GM12892 (cell line): Measurements from ENCODE around the gene LRRFIP2.
"Not testable (repeated sequence)": the region's sequence is repeated elsewhere in the genome, so short reads cannot be mapped to it uniquely, and the experiment has no call there.

Experiments used
- POLR2A ChIP-seq: IDR thresholded peaks from 2 replicates; pipeline ENCODE4 v1.6.1; 2011; ENCODE audit warnings: low read depth, low read length, control low read depth
- POLR2AphosphoS5 ChIP-seq: IDR thresholded peaks from 2 replicates; pipeline ENCODE4 v1.6.1; 2011; ENCODE audit warnings: low read depth, low read length, control low read depth
- TAF1 ChIP-seq: IDR thresholded peaks from 2 replicates; pipeline ENCODE4 v1.6.1; 2011; ENCODE audit warnings: low read depth, mild to moderate bottlenecking, control low read depth, low read length, borderline replicate concordance

DNA sequence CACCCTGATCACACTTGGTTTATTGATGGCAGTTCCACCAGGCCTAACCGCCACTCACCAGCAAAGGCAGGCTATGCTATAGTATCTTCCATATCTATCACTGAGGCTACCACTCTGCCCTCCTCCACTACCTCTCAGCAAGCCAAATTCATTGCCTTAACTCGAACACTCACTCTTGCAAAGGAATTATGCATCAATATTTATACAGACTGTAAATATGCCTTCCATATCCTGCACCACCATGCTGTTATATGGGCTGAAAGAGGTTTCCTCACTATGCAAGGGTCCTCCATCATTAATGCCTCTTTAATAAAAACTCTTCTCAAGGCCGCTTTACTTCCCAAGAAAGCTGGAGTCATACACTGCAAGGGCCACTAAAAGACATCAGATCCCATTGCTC lies 33.6 kb upstream of the LRRFIP2 start:
- not testable (repeated sequence) for TF ChIP-seq POLR2A, POLR2AphosphoS5, TAF1
